Fibroblast of pulmonary artery (primary cell): ENCODE results near the gene BABAM2.

ENCODE experiments used
- DNase-seq: peaks from one replicate; pipeline ENCODE4 v3.0.0-alpha.2; 2010; ENCODE audit warnings: low read depth
- H3K4me3 ChIP-seq: replicated peaks from 2 replicates; pipeline ENCODE4 v1.5.1; 2011; ENCODE audit warnings: low read depth, mild to moderate bottlenecking, control low read depth, low read length, moderate library complexity
- CTCF ChIP-seq: IDR thresholded peaks from 2 replicates; pipeline ENCODE4 v1.5.1; 2011; ENCODE audit warnings: mild to moderate bottlenecking, control low read depth, low read length, inconsistent platforms; ENCODE audit errors: missing control alignments

The BABAM2 gene

GRCh38 chr2:27988306-27988705 is 97.8 kb downstream of the BABAM2 start:
- no peak for TF ChIP-seq CTCF
- H3K4me3 ChIP-seq, result no peak overlapping the region
- DNase-seq, result no peak

- no peak for DNase-seq
- no peak for TF ChIP-seq CTCF
- no peak overlapping the region for H3K4me3 ChIP-seq
These were observed 98.2 kb downstream of the BABAM2 start for GRCh38 chr2:27988718-27989117.

GRCh38 chr2:27989149-27989548 is 98.6 kb downstream of the BABAM2 start:
- TF ChIP-seq CTCF, result no peak
- DNase-seq, result no peak
- H3K4me3 ChIP-seq, result no peak overlapping the region

- no peak for TF ChIP-seq CTCF
- H3K4me3 ChIP-seq, result no peak overlapping the region
- peak; percentile 30 for DNase-seq
These were observed 99.6 kb downstream of the BABAM2 start for GRCh38 chr2:27990030-27990590.

- no peak overlapping the region for H3K4me3 ChIP-seq
- no peak for TF ChIP-seq CTCF
- DNase-seq, result no peak
These were observed 100.6 kb downstream of the BABAM2 start for GRCh38 chr2:27991146-27991545.

- no peak for TF ChIP-seq CTCF
- peak; percentile 73 for DNase-seq
These were observed 102.4 kb downstream of the BABAM2 start for GRCh38 chr2:27992787-27993401.

GRCh38 chr2:27993402-27993787 is 102.9 kb downstream of the BABAM2 start:
- TF ChIP-seq CTCF, result no peak
- DNase-seq, result no peak
- no peak overlapping the region for H3K4me3 ChIP-seq

More at GRCh38 chr2:27992787-27993401, 102.4 kb downstream of the BABAM2 start:
- H3K4me3 ChIP-seq, result no peak overlapping the region
